ENCODE results near the gene CASKIN1. TPM values are rescaled to one million over a fixed set of nuclear protein-coding genes. Genes with fewer than 3 reads are reported as not detected.

Gene CASKIN1
- total RNA-seq, 1 experiment from 2014 or later: 5.9 TPM

DNA sequence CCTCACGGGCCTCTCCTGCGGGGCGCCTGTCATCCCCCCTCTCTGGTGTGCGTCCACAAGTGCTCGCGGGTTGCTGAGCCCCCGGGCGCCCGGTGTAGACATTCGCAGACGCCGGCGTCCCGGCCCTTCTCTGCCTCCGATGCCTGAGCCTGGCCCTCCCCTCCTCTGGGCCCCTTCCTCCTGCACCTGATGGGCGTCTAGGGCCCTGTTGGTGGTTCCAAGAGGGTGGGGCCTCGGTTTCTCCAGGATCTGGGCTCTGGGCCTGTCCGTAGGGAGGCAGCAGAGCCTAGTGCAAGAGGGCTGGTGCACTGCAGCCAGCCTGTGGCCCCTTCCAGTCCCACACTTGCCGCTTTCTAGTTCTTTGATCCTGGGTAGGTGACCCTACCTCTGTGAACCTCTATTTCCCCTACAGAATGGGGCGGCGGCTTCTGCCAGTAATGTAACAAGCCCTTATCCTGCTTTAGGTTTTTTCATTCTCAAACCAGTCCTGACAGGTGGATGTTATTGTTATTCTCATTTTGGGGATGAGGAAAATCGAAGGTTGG lies 27.6 kb upstream of the CASKIN1 start:
- POLR2A ChIA-PET: interaction anchor here (1.0 to 3.3 kb wide), 3 partner anchors 27 to 68 kb away, joined by 3 to 8 read pairs (median 5); partner anchors contain the start of genes ECI1 and TRAF7
- Histone ChIP-seq H3K9me3 (ENCODE audit: control insufficient read depth in 1 of 2, insufficient read depth in 1 of 2, low read depth in 1 of 2, low read length in 2 of 2) (no peaks in the 10 kb centered on the region), H2AFZ (ENCODE audit: low read depth, low read length, poor library complexity, severe bottlenecking) (no peak overlapping the region), H3K4me3 (replicated peaks in 1 of 2; ENCODE audit: low read depth in 1 of 2, low read length in 2 of 2) (peak overlapping the region; percentile 73 to 98), H3K4me1 (ENCODE audit: control insufficient read depth in 1 of 2, insufficient read depth in 2 of 2, low read length in 2 of 2) (peaks cover 25 to 30% of the 10 kb centered on the region in 2 experiments), H3K27ac (ENCODE audit: low read depth, low read length) (peak overlapping the region; percentile 97), H3K4me2 (ENCODE audit: low read length) (peak overlapping the region; percentile 75), H3K9ac (ENCODE audit: low read length) (peak overlapping the region; percentile 89), H3K79me2 (ENCODE audit: insufficient read depth, low read length) (peaks cover 53% of the 10 kb centered on the region), H4K20me1 (ENCODE audit: insufficient read depth) (no peaks in the 10 kb centered on the region; the same call in 1 of the 2 replicates), H3K27me3 (ENCODE audit: insufficient read depth, low read length) (no peaks in the 10 kb centered on the region), H3K36me3 (ENCODE audit: control insufficient read depth in 1 of 2, insufficient read depth in 2 of 2, low read length in 2 of 2) (peaks cover 0 to 6% of the 10 kb centered on the region in 2 experiments; a peak in 2 of 4 replicates), H3K9me2 (ENCODE audit: insufficient read depth) (no peaks in the 10 kb centered on the region)
- ATAC-seq (peak; percentile 42), DNase-seq (ENCODE audit: low read depth, low spot score) (no peak)
- TSS peak; percentile 68 for BruUV-seq (replicated peaks)
- intact Hi-C loops (cut with micrococcal nuclease): loop anchor here (1.0 to 5.0 kb wide), 2 partner anchors 27 to 72 kb away; partner anchors contain the start of gene ECI1
- 0 out of 6 replicates have a peak, but pooled peaks of 1 of the 3 experiments have one; percentile 9 for TF ChIP-seq CTCF (IDR thresholded peaks at IDR 0.05 in 2 of 3, conservative IDR thresholded peaks at IDR 0.05 in 1 of 3; ENCODE audit: borderline replicate concordance in 1 of 3, insufficient read depth in 1 of 3, low read depth in 2 of 3, low read length in 2 of 3)
- peak; percentile 89 for TF ChIP-seq ZFX (IDR thresholded peaks at IDR 0.05)
- TF ChIP-seq TCF7L2 (IDR thresholded peaks at IDR 0.05; ENCODE audit: borderline replicate concordance, extremely low read depth, insufficient read depth, insufficient read length): peak; percentile 59
- no peak for TF ChIP-seq POLR2AphosphoS5 (IDR thresholded peaks at IDR 0.05; ENCODE audit: low read depth, low read length)
- no peak for TF ChIP-seq SRF (IDR thresholded peaks at IDR 0.05; ENCODE audit: low read depth)
- TF ChIP-seq CEBPB (IDR thresholded peaks at IDR 0.05; ENCODE audit: low read depth): no peak
- no peak for TF ChIP-seq FOSL1 (IDR thresholded peaks at IDR 0.05; ENCODE audit: low read depth)
- RAD21 ChIA-PET (ENCODE audit: low non-redundant PET in 1 of 2, low total read pairs in 2 of 2, uncharacterized antibody in 2 of 2, unreplicated experiment in 2 of 2): no interaction called here
- CTCF ChIA-PET: no interaction called here
